Nephron (organoid): ENCODE measurements around the gene F11.

Experiments
- H3K27ac Mint-ChIP-seq, 3 experiments: 2 replicates each; pipeline ENCODE4 v1.8.0; 2020; ENCODE audit warnings: mixed read lengths in 3 of 3, mild to moderate bottlenecking in 2 of 3, moderate library complexity in 1 of 3
- H3K27me3 Mint-ChIP-seq: 2 replicates; pipeline ENCODE4 v1.8.0; 2021; ENCODE audit warnings: low read depth, mild to moderate bottlenecking, moderate library complexity, mixed read lengths
- H3K36me3 Mint-ChIP-seq: 2 replicates; pipeline ENCODE4 v1.8.0; 2020; ENCODE audit warnings: low read depth, mixed read lengths
- H3K4me1 Mint-ChIP-seq: 2 replicates; pipeline ENCODE4 v1.8.0; 2020; ENCODE audit warnings: mixed read lengths
- H3K4me3 Mint-ChIP-seq, 3 experiments: 2 replicates each; pipeline ENCODE4 v1.8.0; 2020; ENCODE audit warnings: mild to moderate bottlenecking in 3 of 3, mixed read lengths in 3 of 3, moderate library complexity in 2 of 3
- H3K9me3 Mint-ChIP-seq: 2 replicates; pipeline ENCODE4 v1.8.0; 2020; ENCODE audit warnings: mixed read lengths
- TF ChIP-seq, protein P1 (sequence below), 3 experiments: fragments of 200-600 bp; sonication (generic); IDR thresholded peaks; one replicate each; pipeline ENCODE4 v1.5.0; 2021; ENCODE audit warnings: antibody characterized with exemption in 3 of 3; ENCODE audit not compliant: unreplicated experiment in 3 of 3

The F11 gene

DNA sequence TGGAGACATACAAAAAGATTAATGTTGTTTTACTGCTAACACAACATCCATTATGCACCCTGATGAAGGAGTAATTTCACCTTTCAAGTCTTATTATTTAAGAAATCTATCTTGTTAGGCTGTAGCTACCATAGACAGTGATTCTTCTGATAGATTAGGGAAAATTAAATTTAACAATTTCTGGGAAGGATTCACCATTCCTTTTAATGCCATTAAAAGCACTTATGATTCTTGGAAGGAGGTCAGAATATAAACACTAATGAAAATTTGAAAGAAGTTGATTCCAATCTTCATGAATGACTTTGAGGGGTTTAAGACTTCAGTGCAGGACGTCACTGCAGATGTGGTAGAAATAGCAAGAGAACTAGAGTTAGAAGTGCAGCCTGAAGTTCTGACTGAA lies 69.8 kb downstream of the F11 start:
- H3K9me3 Mint-ChIP-seq: peaks cover 33% of the 10 kb centered on the region
- no peak overlapping the region for H3K4me3 Mint-ChIP-seq
- H3K27me3 Mint-ChIP-seq: no peaks in the 10 kb centered on the region
- TF ChIP-seq, protein P1, sequence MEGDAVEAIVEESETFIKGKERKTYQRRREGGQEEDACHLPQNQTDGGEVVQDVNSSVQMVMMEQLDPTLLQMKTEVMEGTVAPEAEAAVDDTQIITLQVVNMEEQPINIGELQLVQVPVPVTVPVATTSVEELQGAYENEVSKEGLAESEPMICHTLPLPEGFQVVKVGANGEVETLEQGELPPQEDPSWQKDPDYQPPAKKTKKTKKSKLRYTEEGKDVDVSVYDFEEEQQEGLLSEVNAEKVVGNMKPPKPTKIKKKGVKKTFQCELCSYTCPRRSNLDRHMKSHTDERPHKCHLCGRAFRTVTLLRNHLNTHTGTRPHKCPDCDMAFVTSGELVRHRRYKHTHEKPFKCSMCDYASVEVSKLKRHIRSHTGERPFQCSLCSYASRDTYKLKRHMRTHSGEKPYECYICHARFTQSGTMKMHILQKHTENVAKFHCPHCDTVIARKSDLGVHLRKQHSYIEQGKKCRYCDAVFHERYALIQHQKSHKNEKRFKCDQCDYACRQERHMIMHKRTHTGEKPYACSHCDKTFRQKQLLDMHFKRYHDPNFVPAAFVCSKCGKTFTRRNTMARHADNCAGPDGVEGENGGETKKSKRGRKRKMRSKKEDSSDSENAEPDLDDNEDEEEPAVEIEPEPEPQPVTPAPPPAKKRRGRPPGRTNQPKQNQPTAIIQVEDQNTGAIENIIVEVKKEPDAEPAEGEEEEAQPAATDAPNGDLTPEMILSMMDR (IDR thresholded peaks at IDR 0.05; ENCODE audit: unreplicated experiment in 3 of 3): no peak
- H3K36me3 Mint-ChIP-seq: peaks cover 5% of the 10 kb centered on the region
- H3K27ac Mint-ChIP-seq: no peak overlapping the region
- no peaks in the 10 kb centered on the region for H3K4me1 Mint-ChIP-seq
